Esophagus muscularis mucosa (tissue), 3 donors: ENCODE measurements around the gene CCDC170.

Experiments
- POLR2A ChIP-seq: fragments of 450-650 bp; IDR thresholded peaks from one replicate; pipeline ENCODE4 v1.6.1; 2017; ENCODE audit warnings: antibody characterized with exemption, moderate library complexity, mild to moderate bottlenecking, low read depth
- POLR2AphosphoS5 ChIP-seq, 2 donors: sonication (generic); formaldehyde crosslinking; IDR thresholded peaks; one replicate each; pipeline ENCODE4 v1.6.1; 2017; ENCODE audit warnings: antibody characterized with exemption in 2 of 2
- TF ChIP-seq, protein P1 (sequence below), 3 experiments: fragments of 200-600 bp in 2 of 3; fragments of 450-650 bp in 1 of 3; sonication (generic) in 2 of 3; IDR thresholded peaks; one replicate each; pipeline ENCODE4 v1.5.1; 2017 to 2019; ENCODE audit warnings: antibody characterized with exemption in 3 of 3, mild to moderate bottlenecking in 2 of 3, moderate library complexity in 1 of 3

DNA sequence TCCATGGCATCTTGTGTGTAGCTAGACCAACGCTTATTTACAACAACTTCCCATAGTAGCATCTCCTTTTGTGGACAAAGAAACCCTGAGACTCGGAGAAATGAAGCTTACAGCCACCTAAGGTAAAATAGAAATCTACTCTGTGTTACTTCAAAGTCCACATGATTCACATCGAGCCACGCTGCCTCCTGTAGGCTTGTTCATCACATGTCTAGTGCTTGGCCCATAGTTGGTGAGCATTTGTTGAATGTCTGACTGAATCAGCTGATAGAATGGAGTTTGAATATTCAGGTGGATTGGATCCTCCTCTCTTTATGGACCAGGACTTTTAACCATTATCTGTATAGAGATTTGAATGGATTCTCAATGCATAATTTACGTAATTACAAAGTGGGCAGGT lies 130.7 kb downstream of the CCDC170 start:
- TF ChIP-seq POLR2AphosphoS5 (IDR thresholded peaks at IDR 0.05) (no peak), POLR2A (no peak)
- TF ChIP-seq, protein P1, sequence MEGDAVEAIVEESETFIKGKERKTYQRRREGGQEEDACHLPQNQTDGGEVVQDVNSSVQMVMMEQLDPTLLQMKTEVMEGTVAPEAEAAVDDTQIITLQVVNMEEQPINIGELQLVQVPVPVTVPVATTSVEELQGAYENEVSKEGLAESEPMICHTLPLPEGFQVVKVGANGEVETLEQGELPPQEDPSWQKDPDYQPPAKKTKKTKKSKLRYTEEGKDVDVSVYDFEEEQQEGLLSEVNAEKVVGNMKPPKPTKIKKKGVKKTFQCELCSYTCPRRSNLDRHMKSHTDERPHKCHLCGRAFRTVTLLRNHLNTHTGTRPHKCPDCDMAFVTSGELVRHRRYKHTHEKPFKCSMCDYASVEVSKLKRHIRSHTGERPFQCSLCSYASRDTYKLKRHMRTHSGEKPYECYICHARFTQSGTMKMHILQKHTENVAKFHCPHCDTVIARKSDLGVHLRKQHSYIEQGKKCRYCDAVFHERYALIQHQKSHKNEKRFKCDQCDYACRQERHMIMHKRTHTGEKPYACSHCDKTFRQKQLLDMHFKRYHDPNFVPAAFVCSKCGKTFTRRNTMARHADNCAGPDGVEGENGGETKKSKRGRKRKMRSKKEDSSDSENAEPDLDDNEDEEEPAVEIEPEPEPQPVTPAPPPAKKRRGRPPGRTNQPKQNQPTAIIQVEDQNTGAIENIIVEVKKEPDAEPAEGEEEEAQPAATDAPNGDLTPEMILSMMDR (IDR thresholded peaks at IDR 0.05) = no peak
